K562 (cell line): ENCODE data around the gene JPH2.

Experiments used
- EP400 ChIP-seq: fragments of 450-650 bp; IDR thresholded peaks from 2 replicates; pipeline ENCODE4 v1.6.1; 2017; ENCODE audit warnings: antibody characterized with exemption, mild to moderate bottlenecking, moderate library complexity
- POLR2B ChIP-seq: fragments of 450-650 bp; IDR thresholded peaks from 2 replicates; pipeline ENCODE4 v1.6.1; 2018; ENCODE audit warnings: low read depth; ENCODE audit not compliant: partially characterized antibody
- TEAD4 ChIP-seq, 2 experiments: sonication (generic) in 1 of 2; formaldehyde crosslinking in 1 of 2; IDR thresholded peaks; 2 replicates each; pipeline versions ENCODE4 v1.6.1 to v1.8.0; 2012 to 2022; ENCODE audit warnings: borderline replicate concordance in 1 of 2, inconsistent platforms in 1 of 2, low read length in 1 of 2, mild to moderate bottlenecking in 1 of 2, missing genetic modification reagents in 1 of 2
- TF ChIP-seq, protein P1 (sequence below), 3 experiments: IDR thresholded peaks in 2 of 3; conservative IDR thresholded peaks in 1 of 3; 2 replicates each; pipeline ENCODE4 v1.5.1; 2011 to 2012; ENCODE audit warnings: low read length in 3 of 3, mild to moderate bottlenecking in 3 of 3, control low read depth in 2 of 3, improper control_type of control experiment in 1 of 3, inconsistent platforms in 1 of 3, low read depth in 1 of 3, mixed read lengths in 1 of 3, moderate library complexity in 1 of 3; ENCODE audit not compliant: insufficient read depth in 2 of 3

DNA sequence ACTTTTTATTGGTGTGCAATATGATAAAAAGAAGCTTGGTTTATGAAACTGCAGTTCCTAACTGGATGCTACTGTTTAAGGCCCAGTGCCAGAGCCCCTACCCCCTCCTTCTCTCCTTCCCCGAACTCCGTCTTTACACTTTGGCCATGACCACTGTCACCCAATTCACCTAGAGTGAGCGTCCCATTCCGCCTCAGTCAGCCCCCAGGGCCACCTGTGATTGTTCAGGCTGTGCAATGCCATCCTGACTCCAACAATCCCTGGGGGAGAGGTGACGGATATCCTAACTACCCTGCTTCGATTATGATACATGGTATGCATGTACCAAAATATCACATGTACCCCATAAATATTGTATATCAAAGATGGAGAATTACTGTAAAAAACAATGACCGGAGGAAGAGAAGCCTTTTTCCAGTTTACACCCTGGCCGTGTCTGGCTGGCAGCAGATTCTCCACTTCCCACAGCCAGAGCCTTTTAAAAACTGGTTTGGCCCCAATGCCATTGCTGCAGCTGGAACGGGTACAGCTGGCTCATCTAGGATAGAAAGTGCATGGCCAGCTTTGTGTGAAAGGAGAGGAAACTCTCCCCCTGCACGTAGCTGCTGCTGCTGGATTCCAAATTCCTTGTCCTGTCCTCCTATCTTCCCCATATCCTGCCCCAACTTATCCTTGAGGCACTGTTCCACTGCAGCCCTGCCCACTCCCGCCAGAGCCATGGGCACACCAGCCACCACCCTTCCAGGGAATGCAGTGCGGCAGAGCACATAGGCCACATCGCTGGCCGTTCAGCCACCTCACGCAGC lies 99.7 kb downstream of the JPH2 start:
- TF ChIP-seq, protein P1, sequence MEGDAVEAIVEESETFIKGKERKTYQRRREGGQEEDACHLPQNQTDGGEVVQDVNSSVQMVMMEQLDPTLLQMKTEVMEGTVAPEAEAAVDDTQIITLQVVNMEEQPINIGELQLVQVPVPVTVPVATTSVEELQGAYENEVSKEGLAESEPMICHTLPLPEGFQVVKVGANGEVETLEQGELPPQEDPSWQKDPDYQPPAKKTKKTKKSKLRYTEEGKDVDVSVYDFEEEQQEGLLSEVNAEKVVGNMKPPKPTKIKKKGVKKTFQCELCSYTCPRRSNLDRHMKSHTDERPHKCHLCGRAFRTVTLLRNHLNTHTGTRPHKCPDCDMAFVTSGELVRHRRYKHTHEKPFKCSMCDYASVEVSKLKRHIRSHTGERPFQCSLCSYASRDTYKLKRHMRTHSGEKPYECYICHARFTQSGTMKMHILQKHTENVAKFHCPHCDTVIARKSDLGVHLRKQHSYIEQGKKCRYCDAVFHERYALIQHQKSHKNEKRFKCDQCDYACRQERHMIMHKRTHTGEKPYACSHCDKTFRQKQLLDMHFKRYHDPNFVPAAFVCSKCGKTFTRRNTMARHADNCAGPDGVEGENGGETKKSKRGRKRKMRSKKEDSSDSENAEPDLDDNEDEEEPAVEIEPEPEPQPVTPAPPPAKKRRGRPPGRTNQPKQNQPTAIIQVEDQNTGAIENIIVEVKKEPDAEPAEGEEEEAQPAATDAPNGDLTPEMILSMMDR (IDR thresholded peaks at IDR 0.05 in 2 of 3, conservative IDR thresholded peaks at IDR 0.05 in 1 of 3; ENCODE audit: insufficient read depth in 2 of 3, low read depth in 1 of 3, low read length in 3 of 3), result no peak
- no peak for TF ChIP-seq POLR2B
- TF ChIP-seq EP400, result no peak
- TF ChIP-seq TEAD4 (IDR thresholded peaks at IDR 0.05; ENCODE audit: low read length), result no peak
- no peak for TF ChIP-seq TEAD4 (CRISPR knock-in tag; IDR thresholded peaks at IDR 0.05; ENCODE audit: borderline replicate concordance)
